K562 (cell line): ENCODE measurements around the gene MDH2. TPM values are rescaled to one million over a fixed set of nuclear protein-coding genes. Genes with fewer than 3 reads are reported as not detected.

ENCODE experiments used
- CBFB ChIP-seq: sonication (generic); formaldehyde crosslinking; IDR thresholded peaks from 2 replicates; pipeline ENCODE4 v1.4.0; 2020; ENCODE audit warnings: mild to moderate bottlenecking, missing genetic modification reagents
- CHD4 ChIP-seq: fragments of 200-600 bp; sonication (generic); IDR thresholded peaks from 3 replicates; pipeline ENCODE4 v1.6.1; 2012; ENCODE audit warnings: low read depth, mild to moderate bottlenecking, mixed read lengths, low read length, inconsistent platforms; ENCODE audit not compliant: insufficient read depth, insufficient replicate concordance, poor library complexity, severe bottlenecking
- ELF4 ChIP-seq: fragments of 450-650 bp; formaldehyde crosslinking; IDR thresholded peaks from 2 replicates; pipeline ENCODE4 v1.4.0; 2022; ENCODE audit warnings: missing genetic modification characterization
- ETV5 ChIP-seq: sonication (generic); formaldehyde crosslinking; IDR thresholded peaks from 2 replicates; pipeline ENCODE4 v1.4.0; 2020; ENCODE audit warnings: low read depth, mild to moderate bottlenecking, missing genetic modification reagents
- RBM34 ChIP-seq: fragments of 200-400 bp; formaldehyde crosslinking; IDR thresholded peaks from 2 replicates; pipeline ENCODE4 v1.6.1; 2018; ENCODE audit warnings: low read length, borderline replicate concordance; ENCODE audit not compliant: insufficient read depth
- RFX1 ChIP-seq: fragments of 450-650 bp; IDR thresholded peaks from 2 replicates; pipeline ENCODE4 v1.6.1; 2016; ENCODE audit warnings: mild to moderate bottlenecking, moderate library complexity
- SNIP1 ChIP-seq: fragments of 450-650 bp; IDR thresholded peaks from 2 replicates; pipeline ENCODE4 v1.7.1; 2017; ENCODE audit warnings: low read depth, mild to moderate bottlenecking
- SRSF1 ChIP-seq: fragments of 200-400 bp; formaldehyde crosslinking; IDR thresholded peaks from 2 replicates; pipeline ENCODE4 v1.6.1; 2017; ENCODE audit warnings: mild to moderate bottlenecking, low read depth, low read length, moderate library complexity
- STAT5A ChIP-seq: IDR thresholded peaks from 2 replicates; pipeline ENCODE4 v1.6.1; 2012; ENCODE audit warnings: low read length, inconsistent platforms, borderline replicate concordance
- TAF1 ChIP-seq: IDR thresholded peaks from 2 replicates; pipeline ENCODE4 v1.6.1; 2011; ENCODE audit warnings: mild to moderate bottlenecking, low read length, moderate library complexity; ENCODE audit not compliant: insufficient read depth, control insufficient read depth, severe bottlenecking; ENCODE audit errors: extremely low read depth
- ZBTB17 ChIP-seq: fragments of 450-650 bp; formaldehyde crosslinking; IDR thresholded peaks from 2 replicates; pipeline ENCODE4 v1.4.0; 2020; ENCODE audit warnings: mild to moderate bottlenecking
- ZNF224 ChIP-seq: sonication (generic); formaldehyde crosslinking; IDR thresholded peaks from 2 replicates; pipeline ENCODE4 v1.8.0; 2022; ENCODE audit warnings: mild to moderate bottlenecking, missing genetic modification reagents
- ZNF75A ChIP-seq: fragments of 450-650 bp; formaldehyde crosslinking; IDR thresholded peaks from 2 replicates; pipeline ENCODE4 v1.4.0; 2020; ENCODE audit warnings: mild to moderate bottlenecking
- ZNF766 ChIP-seq: fragments of 200-800 bp; sonication (Bioruptor generic); conservative IDR thresholded peaks from 2 replicates; pipeline ENCODE4 v1.6.1; 2016; ENCODE audit warnings: missing genetic modification characterization, missing compliant biosample characterization
- polyA plus RNA-seq, 8 experiments: library from polyadenylated mRNA; depleted of rRNA in 4 of 8; stranded (reverse) in 5 of 8; unstranded in 3 of 8; fragments of >200 nt; fragmentation: Nextera tagmentation in 2 of 8; fragmentation: Illumina TruSeq in 1 of 8; extraction: Ambion mirVana in 2 of 8; extraction: Trizol in 1 of 8; gene quantifications; 2 replicates each; pipeline versions ENCODE4 v1.2.1 to v1.2.3, GENCODE V29; 2011 to 2014; ENCODE audit warnings: inconsistent platforms in 1 of 8, missing spikeins in 1 of 8
- total RNA-seq, 7 experiments: library from RNA; depleted of rRNA in 6 of 7; stranded (reverse); fragments of >200 nt in 6 of 7; fragmentation: Illumina TruSeq in 2 of 7; extraction: Trizol in 2 of 7; gene quantifications; 2 replicates each; pipeline versions ENCODE4 v1.2.1 to v1.2.3, GENCODE V29; 2011 to 2021; ENCODE audit warnings: low replicate concordance in 1 of 7
- TF ChIP-seq, protein P1 (sequence below): fragments of 250-450 bp; sonication (Bioruptor Pico); IDR thresholded peaks from 2 replicates; pipeline ENCODE4 v1.6.1; 2021; ENCODE audit warnings: mild to moderate bottlenecking
- TF ChIP-seq, protein P2 (sequence below): fragments of 250-450 bp; sonication (Bioruptor Pico); IDR thresholded peaks from 2 replicates; pipeline ENCODE4 v1.8.0; 2022; ENCODE audit warnings: inconsistent platforms, mild to moderate bottlenecking, moderate library complexity, borderline replicate concordance
- TF ChIP-seq, protein P3 (sequence below): fragments of 450-650 bp; formaldehyde crosslinking; IDR thresholded peaks from 2 replicates; pipeline ENCODE4 v1.4.0; 2020; ENCODE audit warnings: mild to moderate bottlenecking, moderate library complexity
- TF ChIP-seq, protein P4 (sequence below): fragments of 450-650 bp; conservative IDR thresholded peaks from 2 replicates; pipeline ENCODE4 v1.6.1; 2016; ENCODE audit warnings: missing genetic modification characterization, low read depth, mild to moderate bottlenecking, control low read depth, missing compliant biosample characterization
- TF ChIP-seq, protein P5 (sequence below), 2 experiments: fragments of 450-650 bp; IDR thresholded peaks; 2 replicates each; pipeline ENCODE4 v1.6.1; 2016
- TF ChIP-seq, protein P6 (sequence below): conservative IDR thresholded peaks from 2 replicates; pipeline ENCODE4 v1.6.1; 2011; ENCODE audit warnings: low read depth, mild to moderate bottlenecking, low read length; ENCODE audit not compliant: control insufficient read depth

Gene MDH2
- total and polyA plus RNA-seq, 9 of the 15 experiments (the other 6 are each of a cell fraction or from before 2014, with no cell fraction given) = 106 to 701 (median 242) TPM

DNA sequence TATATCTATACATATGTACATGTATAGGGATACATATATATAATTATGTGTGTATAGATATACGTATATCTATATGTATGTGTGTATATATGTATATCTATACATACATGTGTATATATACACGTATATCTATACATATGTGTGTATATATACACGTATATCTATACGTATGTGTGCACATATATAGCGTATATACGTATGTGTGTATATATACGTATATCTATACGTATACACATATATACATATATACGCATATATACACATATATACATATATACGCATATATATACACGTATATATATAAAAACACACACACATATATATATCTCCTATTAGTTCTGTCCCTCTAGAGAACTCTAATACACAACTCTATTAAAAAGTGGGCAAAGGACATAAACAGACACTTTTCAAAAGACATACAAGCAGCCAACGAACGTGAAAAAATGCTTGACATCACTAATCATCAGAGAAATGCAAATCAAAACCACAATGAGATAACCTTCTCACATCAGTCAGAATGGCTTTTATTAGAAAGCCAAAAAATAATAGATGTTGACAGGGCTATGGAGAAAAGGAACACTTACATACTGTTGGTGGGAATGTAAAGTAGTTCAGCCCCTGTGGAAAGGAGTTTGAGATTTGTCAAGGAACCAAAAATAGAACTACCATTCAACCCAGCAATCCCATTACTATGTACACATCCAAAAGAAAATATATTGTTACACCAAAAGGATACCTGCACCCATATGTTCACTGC is 31.5 kb upstream of the MDH2 start (continued):
- TF ChIP-seq CHD4 (no peak), CBFB (CRISPR knock-in tag) (no peak), TAF1 (no peak), ZNF224 (no peak), SNIP1 (no peak), RFX1 (no peak), SRSF1 (no peak), ZBTB17 (no peak), ELF4 (CRISPR knock-in tag) (no peak), RBM34 (no peak), STAT5A (no peak), ZNF766 (CRISPR knock-in tag) (no peak), ETV5 (CRISPR knock-in tag) (no peak), ZNF75A (no peak)
- TF ChIP-seq, protein P1, sequence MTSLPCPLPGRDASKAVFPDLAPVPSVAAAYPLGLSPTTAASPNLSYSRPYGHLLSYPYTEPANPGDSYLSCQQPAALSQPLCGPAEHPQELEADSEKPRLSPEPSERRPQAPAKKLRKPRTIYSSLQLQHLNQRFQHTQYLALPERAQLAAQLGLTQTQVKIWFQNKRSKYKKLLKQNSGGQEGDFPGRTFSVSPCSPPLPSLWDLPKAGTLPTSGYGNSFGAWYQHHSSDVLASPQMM (CRISPR knock-in tag) = no peak
- TF ChIP-seq, protein P2, sequence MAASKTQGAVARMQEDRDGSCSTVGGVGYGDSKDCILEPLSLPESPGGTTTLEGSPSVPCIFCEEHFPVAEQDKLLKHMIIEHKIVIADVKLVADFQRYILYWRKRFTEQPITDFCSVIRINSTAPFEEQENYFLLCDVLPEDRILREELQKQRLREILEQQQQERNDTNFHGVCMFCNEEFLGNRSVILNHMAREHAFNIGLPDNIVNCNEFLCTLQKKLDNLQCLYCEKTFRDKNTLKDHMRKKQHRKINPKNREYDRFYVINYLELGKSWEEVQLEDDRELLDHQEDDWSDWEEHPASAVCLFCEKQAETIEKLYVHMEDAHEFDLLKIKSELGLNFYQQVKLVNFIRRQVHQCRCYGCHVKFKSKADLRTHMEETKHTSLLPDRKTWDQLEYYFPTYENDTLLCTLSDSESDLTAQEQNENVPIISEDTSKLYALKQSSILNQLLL (CRISPR knock-in tag) = peak; percentile 100
- TF ChIP-seq, protein P3, sequence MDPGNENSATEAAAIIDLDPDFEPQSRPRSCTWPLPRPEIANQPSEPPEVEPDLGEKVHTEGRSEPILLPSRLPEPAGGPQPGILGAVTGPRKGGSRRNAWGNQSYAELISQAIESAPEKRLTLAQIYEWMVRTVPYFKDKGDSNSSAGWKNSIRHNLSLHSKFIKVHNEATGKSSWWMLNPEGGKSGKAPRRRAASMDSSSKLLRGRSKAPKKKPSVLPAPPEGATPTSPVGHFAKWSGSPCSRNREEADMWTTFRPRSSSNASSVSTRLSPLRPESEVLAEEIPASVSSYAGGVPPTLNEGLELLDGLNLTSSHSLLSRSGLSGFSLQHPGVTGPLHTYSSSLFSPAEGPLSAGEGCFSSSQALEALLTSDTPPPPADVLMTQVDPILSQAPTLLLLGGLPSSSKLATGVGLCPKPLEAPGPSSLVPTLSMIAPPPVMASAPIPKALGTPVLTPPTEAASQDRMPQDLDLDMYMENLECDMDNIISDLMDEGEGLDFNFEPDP = 0 out of 2 replicates have a peak, but pooled peaks have one; percentile 54
- TF ChIP-seq, protein P4, sequence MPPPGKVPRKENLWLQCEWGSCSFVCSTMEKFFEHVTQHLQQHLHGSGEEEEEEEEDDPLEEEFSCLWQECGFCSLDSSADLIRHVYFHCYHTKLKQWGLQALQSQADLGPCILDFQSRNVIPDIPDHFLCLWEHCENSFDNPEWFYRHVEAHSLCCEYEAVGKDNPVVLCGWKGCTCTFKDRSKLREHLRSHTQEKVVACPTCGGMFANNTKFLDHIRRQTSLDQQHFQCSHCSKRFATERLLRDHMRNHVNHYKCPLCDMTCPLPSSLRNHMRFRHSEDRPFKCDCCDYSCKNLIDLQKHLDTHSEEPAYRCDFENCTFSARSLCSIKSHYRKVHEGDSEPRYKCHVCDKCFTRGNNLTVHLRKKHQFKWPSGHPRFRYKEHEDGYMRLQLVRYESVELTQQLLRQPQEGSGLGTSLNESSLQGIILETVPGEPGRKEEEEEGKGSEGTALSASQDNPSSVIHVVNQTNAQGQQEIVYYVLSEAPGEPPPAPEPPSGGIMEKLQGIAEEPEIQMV (tag) = no peak
- TF ChIP-seq, protein P5, sequence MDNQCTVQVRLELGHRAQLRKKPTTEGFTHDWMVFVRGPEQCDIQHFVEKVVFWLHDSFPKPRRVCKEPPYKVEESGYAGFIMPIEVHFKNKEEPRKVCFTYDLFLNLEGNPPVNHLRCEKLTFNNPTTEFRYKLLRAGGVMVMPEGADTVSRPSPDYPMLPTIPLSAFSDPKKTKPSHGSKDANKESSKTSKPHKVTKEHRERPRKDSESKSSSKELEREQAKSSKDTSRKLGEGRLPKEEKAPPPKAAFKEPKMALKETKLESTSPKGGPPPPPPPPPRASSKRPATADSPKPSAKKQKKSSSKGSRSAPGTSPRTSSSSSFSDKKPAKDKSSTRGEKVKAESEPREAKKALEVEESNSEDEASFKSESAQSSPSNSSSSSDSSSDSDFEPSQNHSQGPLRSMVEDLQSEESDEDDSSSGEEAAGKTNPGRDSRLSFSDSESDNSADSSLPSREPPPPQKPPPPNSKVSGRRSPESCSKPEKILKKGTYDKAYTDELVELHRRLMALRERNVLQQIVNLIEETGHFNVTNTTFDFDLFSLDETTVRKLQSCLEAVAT (IDR thresholded peaks at IDR 0.05) = no peak
- TF ChIP-seq, protein P6, sequence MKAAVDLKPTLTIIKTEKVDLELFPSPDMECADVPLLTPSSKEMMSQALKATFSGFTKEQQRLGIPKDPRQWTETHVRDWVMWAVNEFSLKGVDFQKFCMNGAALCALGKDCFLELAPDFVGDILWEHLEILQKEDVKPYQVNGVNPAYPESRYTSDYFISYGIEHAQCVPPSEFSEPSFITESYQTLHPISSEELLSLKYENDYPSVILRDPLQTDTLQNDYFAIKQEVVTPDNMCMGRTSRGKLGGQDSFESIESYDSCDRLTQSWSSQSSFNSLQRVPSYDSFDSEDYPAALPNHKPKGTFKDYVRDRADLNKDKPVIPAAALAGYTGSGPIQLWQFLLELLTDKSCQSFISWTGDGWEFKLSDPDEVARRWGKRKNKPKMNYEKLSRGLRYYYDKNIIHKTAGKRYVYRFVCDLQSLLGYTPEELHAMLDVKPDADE = no peak
